Activated CD4-positive, alpha-beta T cell treated with anti-CD3 and anti-CD28 coated beads, Interleukin-2, amount 50 U/mL, for 48 hours (primary cell): ENCODE measurements around the gene MEGF6.

Experiments used
- DNase-seq, 2 experiments: peaks; one replicate each; pipeline ENCODE4 v3.0.0-alpha.2; 2020

Gene MEGF6

DNA sequence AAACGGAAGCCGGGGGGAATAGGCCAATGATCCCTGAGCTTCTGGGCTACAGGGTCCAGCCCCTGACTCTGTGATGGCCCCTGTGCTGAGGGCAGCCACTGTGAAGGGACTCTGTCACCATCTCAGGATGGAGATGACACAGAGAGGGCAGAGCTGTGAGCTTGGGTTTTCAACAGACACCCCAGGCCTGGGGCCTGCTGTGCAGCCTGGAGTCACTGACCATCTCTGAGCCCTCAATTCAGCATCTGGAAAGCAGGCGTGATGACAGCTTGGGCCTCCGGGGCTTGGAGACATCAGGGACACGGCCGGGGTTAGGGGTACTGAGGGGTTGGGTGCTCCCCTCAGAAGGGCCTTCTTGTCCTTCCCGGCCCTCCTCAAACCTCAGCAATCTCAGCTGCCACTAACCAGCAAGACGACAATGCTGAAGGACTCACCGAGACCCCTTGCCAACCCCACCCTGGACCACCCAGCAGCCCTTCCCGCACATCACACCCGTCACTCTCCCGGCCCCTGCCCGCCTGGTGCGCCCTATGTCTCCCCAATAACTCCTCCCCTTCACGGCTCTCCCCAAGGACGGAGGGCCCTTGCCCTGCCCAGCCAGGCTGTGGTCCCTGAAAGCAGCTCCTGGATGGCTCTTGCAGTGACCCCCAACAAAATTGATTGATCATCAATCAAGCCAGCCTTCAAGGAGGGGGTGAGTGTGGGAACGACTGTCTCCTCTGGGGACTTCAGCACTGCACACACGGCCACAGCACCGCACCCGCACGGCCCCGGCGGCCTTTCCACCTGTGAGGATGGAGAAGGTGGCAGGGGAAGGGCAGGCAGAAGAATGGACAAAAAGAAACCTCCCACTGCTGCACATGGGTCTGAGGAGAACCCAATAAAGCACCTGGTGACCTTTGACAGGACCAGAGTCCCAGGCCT lies 4.3 kb downstream of the MEGF6 start:
- no peak for DNase-seq

DNA sequence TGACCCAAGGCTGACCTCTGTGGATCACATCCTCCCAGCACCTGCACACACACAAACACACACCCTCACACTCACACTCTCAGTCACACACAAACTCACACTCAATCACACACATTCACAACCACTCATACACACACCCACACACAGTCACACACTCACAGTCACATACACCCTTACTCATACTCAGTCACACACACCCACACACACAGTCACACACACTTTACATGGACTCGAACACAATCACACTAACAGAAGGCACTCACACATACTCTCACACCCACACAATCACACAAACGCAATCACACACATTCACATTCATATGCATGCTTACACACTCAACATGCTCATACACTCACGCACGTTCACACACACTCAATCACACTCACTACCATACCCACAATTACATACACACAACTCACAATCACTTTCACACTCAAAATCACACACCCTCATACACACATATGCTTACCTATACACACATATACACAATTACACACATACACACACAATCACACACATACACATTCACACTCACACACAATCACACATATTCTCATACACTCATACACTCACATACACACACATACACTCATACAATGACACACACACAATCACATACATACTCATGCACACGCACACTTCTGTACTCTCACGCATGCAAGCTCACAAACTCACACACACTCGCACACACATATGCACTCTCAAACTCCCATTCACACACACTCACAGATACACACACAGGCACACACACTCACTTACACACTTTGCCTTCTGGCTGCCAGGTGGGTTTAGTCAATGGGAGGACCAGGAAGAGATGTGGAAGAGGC lies 6.1 kb downstream of the MEGF6 start:
- DNase-seq: no peak

DNA sequence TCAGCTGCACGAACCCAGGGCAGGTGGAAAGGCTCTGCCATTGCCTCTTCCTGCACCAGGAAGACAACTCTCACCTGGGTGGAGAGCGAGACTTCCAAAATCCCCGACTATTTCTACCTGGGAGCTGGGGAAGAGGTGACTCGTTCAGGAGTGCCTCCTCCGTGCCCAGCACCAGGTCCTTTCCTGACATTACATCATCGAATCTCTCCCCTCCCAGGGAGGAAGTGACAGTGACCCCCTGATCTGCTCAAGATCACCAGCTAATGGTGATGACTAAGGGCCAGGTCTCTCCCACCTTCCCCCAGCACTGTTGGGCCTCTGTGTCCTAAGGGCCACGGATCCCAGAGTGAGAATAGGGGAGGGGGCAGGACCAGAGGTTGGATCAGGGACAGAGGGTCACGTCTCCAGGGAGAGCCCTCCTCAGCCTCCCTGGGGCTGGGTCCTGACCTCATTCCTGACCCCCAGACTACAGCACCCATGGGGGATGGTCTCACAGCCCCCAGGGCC lies 6.8 kb downstream of the MEGF6 start:
- DNase-seq: no peak

DNA sequence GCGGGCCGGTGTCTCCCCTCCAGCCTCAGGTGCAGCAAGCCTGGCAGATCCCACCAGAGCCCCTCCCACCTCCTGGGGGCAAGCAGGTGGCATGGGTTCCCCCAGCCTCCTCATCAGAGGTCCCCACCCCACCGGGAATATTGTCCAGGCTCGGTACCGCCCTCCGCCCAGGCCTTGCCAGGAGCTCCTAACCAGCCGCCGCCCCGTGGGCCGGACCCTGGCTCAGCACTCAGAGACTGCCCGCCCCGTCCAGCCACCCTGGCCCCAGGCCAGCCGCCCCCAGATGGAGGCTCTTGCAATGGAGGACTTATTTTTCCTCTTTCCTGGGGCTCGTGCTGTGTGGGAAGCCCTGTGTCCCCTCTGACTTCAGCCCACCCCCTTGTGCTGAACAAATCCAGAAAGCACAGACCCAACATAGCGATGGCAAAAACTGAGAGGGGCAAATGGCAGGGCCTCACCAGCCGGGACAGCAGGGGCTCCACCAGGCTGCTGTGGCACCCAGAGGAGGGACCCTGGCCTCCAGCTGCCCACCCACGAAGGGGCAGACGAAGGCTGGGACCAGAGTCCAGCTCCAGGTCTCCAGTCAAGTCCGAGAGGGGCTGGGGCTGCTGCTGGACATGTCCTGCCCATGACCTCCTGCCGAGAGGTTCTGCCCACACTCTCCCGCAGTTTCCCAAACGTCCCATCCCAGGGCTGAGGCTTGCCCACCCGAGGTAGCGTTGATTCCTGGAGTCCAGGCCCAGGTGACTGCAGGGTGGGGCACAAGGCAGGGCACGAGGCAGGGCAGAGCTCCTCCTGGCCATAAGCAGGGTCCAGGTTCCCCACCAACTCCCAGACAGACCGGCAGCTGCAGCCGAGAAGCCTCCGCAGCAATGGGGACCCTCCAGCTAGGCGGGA lies 7.5 kb downstream of the MEGF6 start:
- DNase-seq: no peak

DNA sequence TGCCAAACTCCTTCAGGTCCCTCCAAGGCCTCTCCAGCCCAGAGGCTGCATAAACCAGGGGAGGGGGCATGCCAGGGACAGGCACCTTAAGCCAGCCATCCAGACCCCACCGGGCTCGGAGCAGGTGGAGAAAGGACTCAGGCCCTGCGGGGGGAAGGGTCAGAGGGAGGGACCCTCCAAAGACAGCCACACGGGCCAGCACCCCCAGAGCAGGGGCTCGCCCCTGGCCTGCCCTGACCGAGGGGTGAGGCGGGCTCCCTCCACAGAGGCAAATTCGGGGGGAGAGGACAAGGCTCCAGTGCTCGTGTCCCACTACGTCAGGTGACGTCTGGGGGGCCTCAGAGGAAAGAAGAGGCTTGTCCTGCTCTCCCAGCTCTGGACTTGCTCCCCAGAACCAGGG lies 8.2 kb downstream of the MEGF6 start:
- no peak for DNase-seq

DNA sequence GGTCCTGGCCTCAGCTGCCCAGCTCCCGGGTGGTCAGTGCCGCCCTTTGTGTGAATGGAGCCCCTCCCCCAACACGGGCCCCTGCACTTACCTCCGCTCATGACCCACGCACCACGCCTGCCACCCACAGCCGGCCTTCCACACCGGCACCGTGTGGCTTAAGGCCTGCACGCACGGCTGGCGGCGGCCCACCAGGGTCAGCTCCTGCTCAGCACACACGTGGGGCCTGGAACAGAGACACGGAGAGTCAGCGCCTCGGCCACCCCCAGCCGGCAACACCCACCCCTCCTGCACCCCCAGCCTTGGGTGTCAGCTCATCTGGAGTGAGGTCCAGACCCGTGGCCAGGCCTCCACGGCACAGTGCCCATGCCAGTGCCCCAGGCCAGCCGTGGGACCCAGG lies 8.9 kb downstream of the MEGF6 start:
- DNase-seq: no peak

DNA sequence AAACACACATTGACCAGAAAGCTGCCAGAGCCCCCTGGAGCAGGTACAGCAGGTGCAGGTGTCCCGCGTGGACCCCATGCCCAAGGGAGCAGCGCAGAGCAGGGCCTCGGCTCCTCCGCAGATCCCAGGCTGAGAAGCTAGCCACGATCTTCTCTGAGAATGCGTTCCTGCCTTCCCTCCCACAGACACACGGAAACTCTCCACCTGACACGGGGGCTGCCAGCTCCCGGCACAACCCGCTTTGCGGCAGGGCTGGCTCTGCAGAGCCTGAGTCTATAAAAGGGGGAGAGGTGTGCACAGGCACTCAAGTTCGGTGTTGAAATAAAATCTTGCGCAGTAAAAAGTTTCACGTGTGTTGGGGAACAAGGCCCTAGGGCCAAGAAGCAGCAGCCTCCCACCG lies 9.6 kb downstream of the MEGF6 start:
- DNase-seq: no peak

DNA sequence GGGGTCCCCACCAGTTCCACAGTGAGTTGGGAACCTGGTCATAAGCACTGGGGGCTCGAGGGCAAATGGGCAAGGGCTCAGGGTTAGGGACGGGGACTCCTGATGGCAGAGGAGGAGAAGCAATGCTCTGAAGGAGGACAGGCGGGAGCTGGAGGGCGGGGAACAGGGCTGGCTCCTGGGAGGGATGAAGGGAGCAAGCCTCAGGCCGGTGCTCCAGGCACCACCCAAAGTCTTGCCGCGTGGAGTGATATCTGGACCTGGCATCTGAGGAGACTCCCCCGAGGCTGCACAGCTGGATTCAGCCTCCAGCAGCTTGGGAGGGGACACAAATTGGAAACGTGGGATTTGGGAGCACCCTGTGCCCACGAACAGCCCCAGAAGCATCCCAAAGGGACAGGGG lies 11.0 kb downstream of the MEGF6 start:
- DNase-seq: no peak

DNA sequence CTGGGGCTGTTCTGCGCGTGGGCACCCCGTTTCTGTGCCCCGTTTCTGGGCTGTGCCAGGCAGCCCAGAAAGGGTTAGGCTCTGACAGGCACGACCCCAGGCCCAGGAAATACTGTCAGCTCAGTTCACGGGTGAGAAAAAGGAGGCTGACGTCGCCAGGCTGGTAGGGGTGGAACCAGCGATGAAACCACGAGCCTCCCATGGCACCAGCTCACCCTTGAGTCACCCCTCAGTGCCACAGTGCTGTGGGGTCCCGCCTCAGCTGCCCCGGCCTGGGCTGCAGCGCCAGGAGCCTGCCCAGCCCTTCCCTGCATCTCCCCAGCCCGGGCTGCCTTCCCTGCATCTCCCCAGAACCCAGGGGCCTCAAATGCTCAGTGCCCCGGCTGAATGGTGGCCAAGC lies 11.5 kb downstream of the MEGF6 start:
- no peak for DNase-seq

DNA sequence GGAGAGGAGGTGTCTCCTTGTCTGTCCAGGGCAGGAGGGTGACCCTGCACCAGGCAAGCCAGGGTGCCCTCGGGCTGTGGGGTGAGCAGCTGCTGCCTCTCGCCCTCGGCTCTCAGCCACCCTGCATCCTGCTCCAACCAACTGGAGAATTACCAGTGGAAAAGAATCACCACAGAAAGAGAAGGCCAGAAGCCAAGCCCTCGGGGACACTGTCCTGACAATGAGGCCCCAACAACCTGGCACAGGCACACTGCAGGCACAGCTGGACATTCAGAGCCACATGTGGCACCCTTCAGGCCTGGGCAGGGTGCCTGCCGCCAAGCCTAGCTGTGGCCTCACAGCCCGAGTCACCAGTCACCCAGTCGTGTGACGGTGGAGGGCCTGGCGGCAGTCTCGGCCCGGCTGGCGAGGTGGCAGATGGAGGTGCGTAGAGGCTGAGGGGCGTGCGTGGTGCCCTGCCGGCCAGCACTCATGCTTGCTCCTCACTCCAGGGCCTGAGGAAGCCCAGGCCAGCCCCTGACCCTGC lies 12.0 kb downstream of the MEGF6 start:
- DNase-seq: no peak

DNA sequence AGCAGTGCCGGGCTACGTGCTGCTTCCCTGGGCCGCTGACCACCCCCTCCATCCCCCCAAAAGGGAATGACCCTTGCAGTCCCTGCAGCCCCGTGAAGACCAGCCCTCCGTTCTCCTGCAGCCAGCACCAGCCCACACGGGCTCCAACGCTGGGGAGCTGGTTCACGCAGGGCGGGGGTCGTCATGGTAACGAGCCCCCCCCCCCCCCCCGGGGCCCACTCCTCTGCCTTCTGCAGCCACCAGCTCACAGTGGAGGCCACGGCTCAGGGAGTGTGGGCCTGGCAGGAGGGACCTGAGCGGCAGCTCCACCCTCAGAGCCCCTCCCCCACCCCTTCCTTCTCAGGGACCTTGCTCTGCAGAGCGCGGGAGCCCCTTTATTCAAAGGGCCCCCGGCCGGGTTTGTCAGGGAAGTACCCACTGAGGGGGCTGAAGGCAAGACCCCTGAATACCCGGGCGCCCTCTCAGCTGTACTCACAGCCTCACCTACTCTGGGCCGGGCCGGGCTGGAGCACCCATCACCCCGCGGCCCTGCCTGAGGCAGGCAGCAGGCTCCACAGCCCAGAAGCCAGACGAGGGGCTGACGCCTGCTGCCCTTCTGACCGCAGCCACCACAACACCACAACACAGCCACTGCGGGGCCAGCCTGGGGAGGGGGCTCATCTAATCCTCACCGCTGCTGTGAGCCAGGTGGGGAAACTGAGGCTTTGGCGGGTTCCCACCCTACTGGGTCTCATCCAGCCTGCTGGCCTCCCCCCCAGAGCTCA lies 12.6 kb downstream of the MEGF6 start:
- DNase-seq: no peak

DNA sequence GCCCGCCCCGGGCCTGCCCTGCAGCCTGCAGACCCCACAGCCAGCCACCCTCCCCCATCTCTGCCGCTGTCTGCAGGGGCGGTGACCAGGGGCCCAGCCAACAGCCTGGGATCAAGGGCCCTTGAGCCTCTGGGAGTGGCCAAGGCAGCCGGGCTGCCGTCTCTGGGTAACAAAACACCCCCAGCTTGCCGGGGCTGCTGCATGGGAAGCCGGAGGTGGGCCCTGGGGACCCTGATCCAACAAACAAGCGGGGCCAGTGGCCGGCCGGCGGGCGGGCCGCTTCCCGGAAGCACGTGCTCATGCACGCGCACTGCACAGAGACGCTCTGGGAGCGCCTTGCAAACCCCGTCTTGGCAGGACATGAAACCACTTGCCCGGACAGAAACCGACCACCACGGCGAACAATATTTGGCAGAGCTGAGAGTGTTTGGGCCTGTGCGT lies 13.2 kb downstream of the MEGF6 start:
- no peak for DNase-seq

DNA sequence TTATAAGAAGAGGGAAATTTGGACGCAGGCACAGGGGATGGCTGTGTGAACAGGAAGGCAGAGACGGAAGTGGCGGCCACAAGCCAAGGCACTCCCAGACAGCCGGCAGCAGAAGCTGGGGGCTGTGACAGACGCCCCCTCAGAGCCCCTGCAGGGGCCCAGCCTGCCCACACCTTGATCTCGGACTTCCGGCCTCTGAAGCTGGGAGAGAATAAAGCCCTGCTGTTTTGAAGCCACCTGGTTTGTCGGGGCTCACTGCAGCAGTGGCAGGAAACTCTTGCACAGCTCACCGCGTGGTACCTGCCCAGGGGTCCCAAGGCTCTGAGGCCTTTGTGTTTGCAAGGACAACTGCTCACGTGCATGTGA lies 13.7 kb downstream of the MEGF6 start:
- peak in 1 of 2 experiments; percentile 8 for DNase-seq

DNA sequence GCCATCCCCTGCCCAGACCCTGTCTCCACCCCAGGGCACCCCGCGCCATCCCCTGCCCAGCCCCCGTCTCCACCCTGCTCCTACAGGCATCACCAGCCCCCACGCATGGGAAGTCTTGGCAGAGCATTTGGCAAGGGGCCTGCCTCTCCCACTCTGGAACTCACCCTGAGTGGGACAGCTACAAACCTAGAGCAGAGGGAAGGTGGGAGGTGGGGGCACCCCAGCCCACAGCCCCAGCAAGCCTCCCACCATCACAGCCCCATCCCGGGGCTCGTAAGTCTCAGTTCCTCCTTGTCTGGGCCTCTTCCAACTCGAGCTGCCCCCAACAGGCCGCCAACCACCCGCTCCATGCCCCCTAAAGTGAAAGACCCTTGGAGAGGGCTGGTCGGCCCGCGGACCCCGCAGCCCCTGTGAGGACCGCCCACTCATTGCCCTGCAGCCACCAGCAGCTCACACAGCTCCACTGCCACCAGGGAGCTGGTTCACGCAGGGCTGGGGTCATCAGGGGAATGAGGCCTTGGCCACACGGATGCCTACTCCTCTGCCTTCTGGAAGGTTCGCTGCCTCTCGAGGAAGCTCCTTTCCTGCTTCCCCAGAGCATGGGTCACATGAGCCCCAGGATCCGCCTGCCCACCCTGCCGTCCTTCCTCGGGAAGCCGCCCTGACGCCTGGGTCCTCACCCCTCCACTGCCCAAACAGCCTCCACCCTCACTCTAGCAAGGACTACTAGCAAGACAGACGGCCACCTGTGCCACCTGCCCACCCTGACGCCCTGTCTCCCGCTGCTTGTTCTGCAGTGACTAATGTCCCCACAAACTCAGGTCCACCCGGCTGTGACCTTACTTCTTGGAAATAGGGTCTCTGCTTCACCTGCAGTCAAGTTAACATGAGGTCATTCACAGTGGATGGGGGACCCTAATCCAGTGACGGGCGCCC lies 14.4 kb downstream of the MEGF6 start:
- no peak for DNase-seq

DNA sequence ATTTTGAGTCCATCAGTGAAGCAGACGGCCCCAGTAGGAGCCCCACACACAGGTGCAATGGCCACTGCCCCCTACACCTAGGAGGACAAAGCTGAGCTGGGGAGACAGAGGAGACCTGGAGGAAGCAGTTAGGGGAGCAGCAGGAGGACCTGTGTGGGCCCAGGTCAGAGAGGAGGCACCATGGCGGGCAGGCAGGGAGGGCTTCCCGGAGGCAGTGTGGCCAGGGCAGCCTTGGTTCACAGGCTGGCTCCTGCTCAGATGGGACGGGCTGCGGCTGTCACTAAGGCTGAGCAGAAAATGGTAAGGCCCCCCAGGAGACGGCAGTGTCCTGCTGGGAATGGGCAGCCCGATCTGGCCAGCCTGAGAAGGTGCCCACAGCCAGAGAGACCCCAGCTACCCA lies 15.4 kb downstream of the MEGF6 start:
- no peak for DNase-seq

DNA sequence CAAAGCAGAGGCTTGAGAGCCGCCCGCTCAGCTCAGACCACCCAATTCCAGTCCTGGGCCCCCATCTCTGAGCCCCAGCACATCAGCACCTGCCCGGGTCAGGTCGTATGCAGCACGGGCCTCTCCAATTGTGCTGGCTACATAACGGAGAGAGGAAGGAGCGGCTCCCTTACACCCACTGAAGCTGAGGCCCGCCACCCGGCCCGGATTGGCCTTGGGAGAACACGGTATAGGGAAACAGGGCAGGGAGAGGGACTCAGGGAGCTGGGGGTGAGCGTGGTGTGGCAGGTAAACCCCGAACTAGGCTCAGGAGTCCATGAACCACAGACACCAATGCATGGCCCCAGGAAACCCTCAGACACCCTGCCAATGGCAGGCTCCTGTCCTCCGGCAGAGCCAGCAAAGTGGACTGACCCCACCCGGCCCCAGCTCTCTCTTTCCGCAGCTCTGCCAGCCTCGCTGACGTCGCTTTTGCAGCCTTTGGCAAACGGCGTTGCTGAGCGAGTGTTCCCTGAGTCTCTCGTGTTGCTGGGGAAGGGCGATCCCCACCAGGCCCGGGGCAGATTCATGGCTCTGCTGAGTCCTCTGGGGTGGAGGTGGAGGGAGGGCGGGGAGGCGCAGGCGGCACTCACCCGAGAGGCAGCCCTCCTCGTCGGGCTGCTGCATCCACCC lies 16.5 kb downstream of the MEGF6 start:
- no peak for DNase-seq

DNA sequence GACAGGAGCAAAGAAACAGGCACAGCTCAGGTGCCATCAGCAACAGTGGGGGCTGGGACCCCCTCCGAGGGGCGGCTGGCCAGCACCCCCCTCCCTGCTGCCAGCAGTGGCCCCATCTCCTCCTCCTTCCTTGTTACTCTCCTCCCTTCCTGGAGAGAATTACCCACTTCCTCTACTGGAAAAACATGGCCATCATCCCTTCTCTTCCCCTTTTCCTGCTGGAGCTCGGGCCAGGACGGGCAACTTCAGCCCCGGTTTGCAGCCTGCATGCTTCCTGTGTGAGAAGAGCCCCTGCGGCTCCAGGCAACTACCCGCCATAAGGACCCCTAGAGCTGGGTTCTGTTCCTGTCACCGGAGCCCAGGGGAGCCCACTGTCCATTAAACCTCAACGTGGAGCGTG lies 17.6 kb downstream of the MEGF6 start:
- no peak for DNase-seq

DNA sequence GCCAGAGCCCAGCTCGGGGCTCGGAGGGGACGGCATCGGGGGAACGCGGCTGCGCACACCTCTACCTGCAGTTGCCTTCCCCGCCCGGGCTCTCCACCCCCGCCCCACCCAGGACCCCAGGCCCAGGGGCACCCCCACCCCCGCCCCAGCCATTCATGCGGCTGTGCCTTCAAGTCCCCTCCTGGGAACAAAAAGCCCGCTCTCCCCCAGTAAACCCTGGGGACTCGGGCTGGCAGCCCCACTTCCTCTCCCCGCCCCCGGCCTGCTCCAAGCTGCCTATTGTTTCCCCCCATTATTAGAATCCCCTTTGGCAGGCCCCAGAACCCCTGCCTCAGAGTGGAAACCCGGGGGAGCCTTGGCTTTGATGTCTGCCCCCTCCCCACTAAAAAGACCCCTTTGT lies 18.0 kb downstream of the MEGF6 start:
- no peak for DNase-seq

DNA sequence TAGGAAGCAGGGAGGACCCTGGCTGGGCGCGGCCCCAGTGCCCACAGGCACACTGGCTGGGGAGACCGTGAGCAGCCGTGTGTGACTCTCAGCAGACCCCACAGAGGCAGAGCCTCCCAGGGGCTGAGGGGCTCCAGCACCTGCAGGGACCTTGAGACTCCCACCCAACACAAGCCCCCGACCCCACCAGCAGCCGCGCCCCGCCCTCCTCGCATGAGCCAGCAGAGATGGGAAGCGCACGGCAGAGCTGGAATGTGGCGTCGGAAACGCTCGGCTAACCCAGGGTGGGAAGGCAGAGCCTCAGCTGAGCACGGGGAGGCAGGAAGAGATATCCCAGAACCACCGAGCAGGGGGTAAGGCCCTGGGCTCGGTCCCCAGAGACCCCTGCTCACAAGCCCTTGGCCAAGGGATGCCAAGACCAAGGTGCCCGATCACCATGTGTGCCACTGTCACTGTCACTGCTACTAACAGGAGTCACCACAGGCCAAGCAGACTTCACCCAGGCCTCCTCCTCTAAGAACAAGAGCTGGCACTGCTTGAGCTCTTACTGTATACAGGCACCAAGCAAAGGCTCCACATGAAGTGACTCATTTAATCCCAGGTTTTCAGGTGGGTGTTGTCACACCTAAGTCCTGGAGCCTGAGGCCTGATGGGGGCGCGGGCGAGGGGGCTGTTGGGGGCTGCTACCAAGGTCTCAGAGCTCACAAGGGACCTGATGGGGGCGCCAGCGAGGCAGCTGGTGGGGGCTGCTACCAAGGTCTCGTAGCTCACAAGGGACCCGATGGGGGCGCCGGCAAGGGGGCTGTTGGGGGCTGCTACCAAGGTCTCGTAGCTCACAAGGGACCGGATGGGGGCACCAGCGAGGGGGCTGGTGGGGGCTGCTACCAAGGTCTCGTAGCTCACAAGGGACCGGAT lies 20.1 kb downstream of the MEGF6 start:
- DNase-seq: no peak
